ENCODE measurements around the gene TAF4B. TPM values are rescaled to one million over a fixed set of nuclear protein-coding genes. Genes with fewer than 3 reads are reported as not detected.

Gene TAF4B
- total and polyA plus RNA-seq, 2 of the 8 experiments (the other 6 are each of a cell fraction or from before 2014, with no cell fraction given) = 9.3 to 19.8 TPM

DNA sequence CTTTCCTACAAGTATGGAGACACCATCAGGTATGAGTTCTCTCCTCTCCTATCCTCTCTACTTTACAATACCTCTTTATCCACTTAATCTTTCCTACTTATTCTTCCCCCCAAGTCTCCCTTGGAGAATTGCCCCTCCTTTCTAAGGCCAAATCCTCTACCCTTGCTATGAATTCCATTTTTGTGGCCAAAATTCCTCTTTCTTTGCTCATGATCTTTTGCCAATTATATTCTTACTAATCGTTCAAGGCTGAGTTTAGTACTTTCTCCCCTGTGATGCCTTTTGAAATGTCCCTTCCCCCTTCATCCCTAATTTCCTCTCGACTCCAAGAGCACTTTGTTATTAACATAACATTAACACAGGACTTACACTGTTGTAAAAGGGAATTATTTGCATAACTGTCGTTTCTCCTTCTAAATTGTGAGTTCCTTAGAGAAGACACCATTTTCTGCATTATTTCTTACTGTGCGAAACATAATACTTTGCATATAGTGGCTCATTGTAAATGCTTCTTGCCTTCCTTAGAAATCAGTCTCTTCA, 188.7 kb downstream of the TAF4B start (continued):
- TF ChIP-seq, protein P1, sequence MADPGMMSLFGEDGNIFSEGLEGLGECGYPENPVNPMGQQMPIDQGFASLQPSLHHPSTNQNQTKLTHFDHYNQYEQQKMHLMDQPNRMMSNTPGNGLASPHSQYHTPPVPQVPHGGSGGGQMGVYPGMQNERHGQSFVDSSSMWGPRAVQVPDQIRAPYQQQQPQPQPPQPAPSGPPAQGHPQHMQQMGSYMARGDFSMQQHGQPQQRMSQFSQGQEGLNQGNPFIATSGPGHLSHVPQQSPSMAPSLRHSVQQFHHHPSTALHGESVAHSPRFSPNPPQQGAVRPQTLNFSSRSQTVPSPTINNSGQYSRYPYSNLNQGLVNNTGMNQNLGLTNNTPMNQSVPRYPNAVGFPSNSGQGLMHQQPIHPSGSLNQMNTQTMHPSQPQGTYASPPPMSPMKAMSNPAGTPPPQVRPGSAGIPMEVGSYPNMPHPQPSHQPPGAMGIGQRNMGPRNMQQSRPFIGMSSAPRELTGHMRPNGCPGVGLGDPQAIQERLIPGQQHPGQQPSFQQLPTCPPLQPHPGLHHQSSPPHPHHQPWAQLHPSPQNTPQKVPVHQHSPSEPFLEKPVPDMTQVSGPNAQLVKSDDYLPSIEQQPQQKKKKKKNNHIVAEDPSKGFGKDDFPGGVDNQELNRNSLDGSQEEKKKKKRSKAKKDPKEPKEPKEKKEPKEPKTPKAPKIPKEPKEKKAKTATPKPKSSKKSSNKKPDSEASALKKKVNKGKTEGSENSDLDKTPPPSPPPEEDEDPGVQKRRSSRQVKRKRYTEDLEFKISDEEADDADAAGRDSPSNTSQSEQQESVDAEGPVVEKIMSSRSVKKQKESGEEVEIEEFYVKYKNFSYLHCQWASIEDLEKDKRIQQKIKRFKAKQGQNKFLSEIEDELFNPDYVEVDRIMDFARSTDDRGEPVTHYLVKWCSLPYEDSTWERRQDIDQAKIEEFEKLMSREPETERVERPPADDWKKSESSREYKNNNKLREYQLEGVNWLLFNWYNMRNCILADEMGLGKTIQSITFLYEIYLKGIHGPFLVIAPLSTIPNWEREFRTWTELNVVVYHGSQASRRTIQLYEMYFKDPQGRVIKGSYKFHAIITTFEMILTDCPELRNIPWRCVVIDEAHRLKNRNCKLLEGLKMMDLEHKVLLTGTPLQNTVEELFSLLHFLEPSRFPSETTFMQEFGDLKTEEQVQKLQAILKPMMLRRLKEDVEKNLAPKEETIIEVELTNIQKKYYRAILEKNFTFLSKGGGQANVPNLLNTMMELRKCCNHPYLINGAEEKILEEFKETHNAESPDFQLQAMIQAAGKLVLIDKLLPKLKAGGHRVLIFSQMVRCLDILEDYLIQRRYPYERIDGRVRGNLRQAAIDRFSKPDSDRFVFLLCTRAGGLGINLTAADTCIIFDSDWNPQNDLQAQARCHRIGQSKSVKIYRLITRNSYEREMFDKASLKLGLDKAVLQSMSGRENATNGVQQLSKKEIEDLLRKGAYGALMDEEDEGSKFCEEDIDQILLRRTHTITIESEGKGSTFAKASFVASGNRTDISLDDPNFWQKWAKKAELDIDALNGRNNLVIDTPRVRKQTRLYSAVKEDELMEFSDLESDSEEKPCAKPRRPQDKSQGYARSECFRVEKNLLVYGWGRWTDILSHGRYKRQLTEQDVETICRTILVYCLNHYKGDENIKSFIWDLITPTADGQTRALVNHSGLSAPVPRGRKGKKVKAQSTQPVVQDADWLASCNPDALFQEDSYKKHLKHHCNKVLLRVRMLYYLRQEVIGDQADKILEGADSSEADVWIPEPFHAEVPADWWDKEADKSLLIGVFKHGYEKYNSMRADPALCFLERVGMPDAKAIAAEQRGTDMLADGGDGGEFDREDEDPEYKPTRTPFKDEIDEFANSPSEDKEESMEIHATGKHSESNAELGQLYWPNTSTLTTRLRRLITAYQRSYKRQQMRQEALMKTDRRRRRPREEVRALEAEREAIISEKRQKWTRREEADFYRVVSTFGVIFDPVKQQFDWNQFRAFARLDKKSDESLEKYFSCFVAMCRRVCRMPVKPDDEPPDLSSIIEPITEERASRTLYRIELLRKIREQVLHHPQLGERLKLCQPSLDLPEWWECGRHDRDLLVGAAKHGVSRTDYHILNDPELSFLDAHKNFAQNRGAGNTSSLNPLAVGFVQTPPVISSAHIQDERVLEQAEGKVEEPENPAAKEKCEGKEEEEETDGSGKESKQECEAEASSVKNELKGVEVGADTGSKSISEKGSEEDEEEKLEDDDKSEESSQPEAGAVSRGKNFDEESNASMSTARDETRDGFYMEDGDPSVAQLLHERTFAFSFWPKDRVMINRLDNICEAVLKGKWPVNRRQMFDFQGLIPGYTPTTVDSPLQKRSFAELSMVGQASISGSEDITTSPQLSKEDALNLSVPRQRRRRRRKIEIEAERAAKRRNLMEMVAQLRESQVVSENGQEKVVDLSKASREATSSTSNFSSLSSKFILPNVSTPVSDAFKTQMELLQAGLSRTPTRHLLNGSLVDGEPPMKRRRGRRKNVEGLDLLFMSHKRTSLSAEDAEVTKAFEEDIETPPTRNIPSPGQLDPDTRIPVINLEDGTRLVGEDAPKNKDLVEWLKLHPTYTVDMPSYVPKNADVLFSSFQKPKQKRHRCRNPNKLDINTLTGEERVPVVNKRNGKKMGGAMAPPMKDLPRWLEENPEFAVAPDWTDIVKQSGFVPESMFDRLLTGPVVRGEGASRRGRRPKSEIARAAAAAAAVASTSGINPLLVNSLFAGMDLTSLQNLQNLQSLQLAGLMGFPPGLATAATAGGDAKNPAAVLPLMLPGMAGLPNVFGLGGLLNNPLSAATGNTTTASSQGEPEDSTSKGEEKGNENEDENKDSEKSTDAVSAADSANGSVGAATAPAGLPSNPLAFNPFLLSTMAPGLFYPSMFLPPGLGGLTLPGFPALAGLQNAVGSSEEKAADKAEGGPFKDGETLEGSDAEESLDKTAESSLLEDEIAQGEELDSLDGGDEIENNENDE (IDR thresholded peaks at IDR 0.05; ENCODE audit: insufficient replicate concordance, low read length) = no peak
- TF ChIP-seq RBBP5 (IDR thresholded peaks at IDR 0.05; ENCODE audit: borderline replicate concordance, low read depth, low read length) (no peak), CHD2 (IDR thresholded peaks at IDR 0.05; ENCODE audit: low read length) (no peak), BCL11A (IDR thresholded peaks at IDR 0.05; ENCODE audit: low read depth in 2 of 2, low read length in 2 of 2) (no peak), FOSL1 (IDR thresholded peaks at IDR 0.05; ENCODE audit: insufficient read depth, low read depth, low read length) (no peak), YY1 (IDR thresholded peaks at IDR 0.05; ENCODE audit: low read depth, low read length) (no peak), RFX5 (IDR thresholded peaks at IDR 0.05; ENCODE audit: borderline replicate concordance, low read depth, low read length) (no peak), POU5F1 (IDR thresholded peaks at IDR 0.05; ENCODE audit: low read depth, low read length) (no peak), KDM5A (IDR thresholded peaks at IDR 0.05; ENCODE audit: low read length) (no peak), CTBP2 (IDR thresholded peaks at IDR 0.05; ENCODE audit: borderline replicate concordance, insufficient read depth, insufficient read length, low read length) (no peak), BRCA1 (IDR thresholded peaks at IDR 0.05; ENCODE audit: low read depth, low read length) (no peak)
